Parathyroid adenoma (tissue), 2 donors: ENCODE data around the gene CLSTN3.

Experiments used
- H2AFZ ChIP-seq: fragments of 300-600 bp; sonication (generic); one replicate; pipeline ENCODE4 v1.7.0; 2017; ENCODE audit warnings: antibody characterized with exemption, mild to moderate bottlenecking
- H3K27ac ChIP-seq: fragments of 300-600 bp; sonication (generic); one replicate; pipeline ENCODE4 v1.7.0; 2017
- H3K27me3 ChIP-seq: fragments of 300-600 bp; sonication (generic); one replicate; pipeline ENCODE4 v1.7.0; 2017; ENCODE audit warnings: low read length; ENCODE audit not compliant: control insufficient read depth, insufficient read depth
- H3K36me3 ChIP-seq: fragments of 300-600 bp; sonication (generic); one replicate; pipeline ENCODE4 v1.7.0; 2017; ENCODE audit warnings: low read length; ENCODE audit not compliant: control insufficient read depth, insufficient read depth
- H3K4me1 ChIP-seq: fragments of 300-600 bp; sonication (generic); one replicate; pipeline ENCODE4 v1.7.0; 2017; ENCODE audit warnings: control low read depth
- H3K4me2 ChIP-seq: fragments of 300-600 bp; sonication (generic); one replicate; pipeline ENCODE4 v1.7.0; 2017; ENCODE audit warnings: low read length
- H3K4me3 ChIP-seq: fragments of 300-600 bp; sonication (generic); one replicate; pipeline ENCODE4 v1.7.0; 2017; ENCODE audit warnings: low read depth, low read length
- H3K79me2 ChIP-seq: fragments of 300-600 bp; sonication (generic); one replicate; pipeline ENCODE4 v1.7.0; 2017; ENCODE audit warnings: control low read depth
- H3K9ac ChIP-seq: fragments of 300-600 bp; sonication (generic); one replicate; pipeline ENCODE4 v1.7.0; 2017; ENCODE audit warnings: mild to moderate bottlenecking
- H3K9me3 ChIP-seq: fragments of 300-600 bp; sonication (generic); one replicate; pipeline ENCODE4 v1.7.0; 2017; ENCODE audit warnings: low read length; ENCODE audit not compliant: control insufficient read depth
- TF ChIP-seq, protein P1 (sequence below): fragments of 300-600 bp; sonication (generic); IDR thresholded peaks from one replicate; pipeline ENCODE4 v1.7.0; 2017; ENCODE audit warnings: antibody characterized with exemption, mild to moderate bottlenecking
- donor health status: primary hyperparathyroidism.

CLSTN3 gene

DNA sequence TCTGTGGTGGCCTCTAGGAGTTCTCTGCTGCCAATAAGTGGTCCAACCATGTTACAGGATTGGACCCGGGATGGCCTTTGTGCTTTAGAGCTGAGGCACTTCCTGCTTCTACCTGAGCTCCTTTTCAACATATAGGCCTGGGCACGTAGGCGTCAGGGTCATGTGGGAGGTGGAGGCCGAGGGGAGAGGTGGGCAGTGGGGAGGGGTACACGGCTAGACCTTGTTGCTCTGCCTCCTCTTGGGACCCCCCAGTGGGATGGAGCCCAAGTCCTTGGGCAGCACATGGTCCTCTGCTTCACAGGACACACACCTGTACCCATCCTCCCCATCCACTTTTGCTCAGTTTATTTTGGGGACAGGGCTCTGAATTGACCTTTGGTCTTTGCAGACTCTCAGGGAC is 8.8 kb upstream of the CLSTN3 start:
- Histone ChIP-seq H3K4me2 (no peak overlapping the region), H3K27ac (no peak overlapping the region), H3K36me3 (no peaks in the 10 kb centered on the region), H3K79me2 (no peaks in the 10 kb centered on the region), H3K27me3 (no peaks in the 10 kb centered on the region), H3K9ac (no peak overlapping the region), H3K4me1 (peaks cover 3% of the 10 kb centered on the region), H3K4me3 (no peak overlapping the region), H2AFZ (no peak overlapping the region), H3K9me3 (no peaks in the 10 kb centered on the region)
- TF ChIP-seq, protein P1, sequence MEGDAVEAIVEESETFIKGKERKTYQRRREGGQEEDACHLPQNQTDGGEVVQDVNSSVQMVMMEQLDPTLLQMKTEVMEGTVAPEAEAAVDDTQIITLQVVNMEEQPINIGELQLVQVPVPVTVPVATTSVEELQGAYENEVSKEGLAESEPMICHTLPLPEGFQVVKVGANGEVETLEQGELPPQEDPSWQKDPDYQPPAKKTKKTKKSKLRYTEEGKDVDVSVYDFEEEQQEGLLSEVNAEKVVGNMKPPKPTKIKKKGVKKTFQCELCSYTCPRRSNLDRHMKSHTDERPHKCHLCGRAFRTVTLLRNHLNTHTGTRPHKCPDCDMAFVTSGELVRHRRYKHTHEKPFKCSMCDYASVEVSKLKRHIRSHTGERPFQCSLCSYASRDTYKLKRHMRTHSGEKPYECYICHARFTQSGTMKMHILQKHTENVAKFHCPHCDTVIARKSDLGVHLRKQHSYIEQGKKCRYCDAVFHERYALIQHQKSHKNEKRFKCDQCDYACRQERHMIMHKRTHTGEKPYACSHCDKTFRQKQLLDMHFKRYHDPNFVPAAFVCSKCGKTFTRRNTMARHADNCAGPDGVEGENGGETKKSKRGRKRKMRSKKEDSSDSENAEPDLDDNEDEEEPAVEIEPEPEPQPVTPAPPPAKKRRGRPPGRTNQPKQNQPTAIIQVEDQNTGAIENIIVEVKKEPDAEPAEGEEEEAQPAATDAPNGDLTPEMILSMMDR, result no peak

DNA sequence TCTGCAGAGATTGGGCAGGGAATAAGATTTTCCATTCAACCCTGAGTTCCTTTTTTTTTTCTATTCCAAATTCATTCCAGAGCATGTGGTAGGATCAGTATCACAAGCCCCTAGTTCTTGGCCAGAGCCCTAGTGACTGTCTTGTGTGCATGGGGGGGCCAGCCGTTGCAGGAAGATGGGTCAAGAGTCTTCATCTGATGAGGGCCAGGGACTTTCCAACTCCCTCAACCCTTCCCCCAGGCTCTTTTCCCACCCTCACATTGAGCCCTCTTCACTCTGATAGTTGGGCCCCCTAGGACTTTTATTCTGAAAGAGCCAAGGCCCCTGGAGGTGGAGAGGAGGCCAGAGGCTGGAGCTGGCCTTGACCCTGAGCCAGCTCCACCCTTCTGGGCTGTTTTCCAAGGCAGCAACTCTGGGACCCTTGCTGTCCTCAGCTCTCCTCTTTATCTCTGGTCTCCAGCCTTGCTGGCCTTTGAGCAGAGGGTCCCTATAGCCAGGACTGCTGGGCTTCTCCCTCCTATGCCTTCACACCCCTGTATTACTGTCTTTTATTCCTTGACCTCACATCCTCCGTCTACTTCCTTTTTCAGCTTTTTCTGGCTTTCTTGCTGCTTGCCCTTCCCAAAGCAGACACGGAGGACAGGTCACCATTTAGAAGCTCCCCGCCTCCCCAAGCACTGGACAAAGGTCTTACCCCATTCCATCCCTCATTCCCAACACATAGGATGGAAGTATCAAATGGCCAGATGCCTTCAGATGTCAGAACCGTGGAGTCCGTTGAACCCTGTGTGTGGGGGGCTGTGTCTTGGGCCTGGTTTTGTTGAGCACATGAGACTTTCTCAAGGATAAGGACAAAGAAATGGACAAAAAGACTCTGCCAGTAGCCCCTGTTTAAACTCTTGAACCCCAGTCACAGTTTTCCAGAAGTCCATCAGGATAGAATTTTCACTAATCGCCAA is 7.1 kb upstream of the CLSTN3 start:
- TF ChIP-seq, protein P1, result no peak
- Histone ChIP-seq H3K4me2 (no peak overlapping the region), H2AFZ (peak overlapping the region; percentile 35), H3K4me3 (no peak overlapping the region), H3K9me3 (no peaks in the 10 kb centered on the region), H3K79me2 (no peaks in the 10 kb centered on the region), H3K4me1 (peaks cover 3% of the 10 kb centered on the region), H3K27me3 (no peaks in the 10 kb centered on the region), H3K9ac (no peak overlapping the region), H3K36me3 (no peaks in the 10 kb centered on the region), H3K27ac (peak overlapping the region; percentile 16)

DNA sequence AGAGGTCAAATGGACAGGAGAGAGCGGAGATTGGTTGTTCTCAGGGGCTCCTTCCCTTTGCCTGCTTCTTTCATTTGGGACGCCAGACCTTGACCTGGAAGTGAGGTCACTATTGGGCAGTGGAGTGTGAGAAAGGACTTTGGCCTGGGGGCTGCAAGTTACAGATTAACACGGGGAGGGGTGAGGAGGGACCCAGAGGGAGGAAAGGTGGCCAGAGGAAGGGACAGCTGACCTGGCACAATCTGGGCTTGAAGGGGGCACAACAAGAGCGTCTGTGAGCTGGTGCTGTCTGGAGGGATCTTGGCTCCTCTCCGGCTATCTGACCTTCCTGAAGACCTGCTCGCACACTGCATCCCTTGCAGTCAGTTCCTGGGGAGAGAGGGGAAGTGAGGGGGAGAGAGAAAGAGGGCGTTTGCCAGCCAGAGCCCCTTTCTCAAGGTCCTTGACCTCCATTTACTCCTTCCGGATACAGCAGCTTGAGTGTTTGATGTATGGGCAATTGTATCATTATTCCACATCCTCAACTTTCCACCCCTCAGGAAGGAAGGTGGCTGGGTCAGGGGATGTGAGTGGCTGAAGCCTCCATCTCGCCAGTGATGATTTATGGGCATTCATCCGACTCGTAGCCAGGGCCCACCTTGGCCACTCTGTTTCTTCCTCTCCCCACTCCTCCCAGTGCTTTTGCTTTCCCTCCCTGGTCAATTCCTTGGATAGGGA is 6.2 kb upstream of the CLSTN3 start:
- Histone ChIP-seq H3K4me2 (no peak overlapping the region), H3K79me2 (no peaks in the 10 kb centered on the region), H3K36me3 (no peaks in the 10 kb centered on the region), H3K4me3 (no peak overlapping the region), H3K9me3 (no peaks in the 10 kb centered on the region), H3K4me1 (peaks cover 8% of the 10 kb centered on the region), H3K27me3 (no peaks in the 10 kb centered on the region), H3K27ac (peak overlapping the region; percentile 16), H3K9ac (no peak overlapping the region), H2AFZ (no peak overlapping the region)
- TF ChIP-seq, protein P1, result no peak

DNA sequence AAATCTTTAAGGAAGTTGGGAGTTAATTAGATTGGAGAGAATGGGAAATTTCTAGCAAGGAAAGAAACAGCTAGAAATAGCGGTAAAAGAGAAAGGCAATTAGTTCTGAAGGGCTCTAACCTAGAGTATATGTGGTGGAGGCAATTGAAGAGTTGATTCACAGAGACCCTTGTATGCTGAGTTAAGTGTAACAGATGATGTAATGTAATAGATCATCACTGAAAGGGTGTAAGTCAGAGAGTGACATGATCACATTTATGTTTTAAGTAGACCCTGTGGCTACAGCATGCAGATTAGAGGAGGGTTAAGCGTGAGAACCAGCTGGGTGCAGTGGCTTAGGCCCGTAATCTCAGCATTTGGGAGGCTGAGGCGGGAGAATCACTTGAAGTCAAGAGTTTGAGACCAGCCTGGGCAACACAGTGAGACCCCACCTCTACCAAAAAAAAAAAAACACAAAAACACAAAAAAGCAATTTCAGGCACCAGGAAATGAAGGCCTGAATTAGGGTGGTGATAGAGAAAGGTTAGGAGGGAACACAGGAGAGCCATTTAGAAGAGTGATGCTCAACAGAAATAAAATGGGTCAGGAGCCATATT is 4.4 kb upstream of the CLSTN3 start:
- no peak overlapping the region for H3K4me3 ChIP-seq
- H2AFZ ChIP-seq, result no peak overlapping the region
- no peaks in the 10 kb centered on the region for H3K27me3 ChIP-seq
- H3K36me3 ChIP-seq, result no peaks in the 10 kb centered on the region
- H3K4me1 ChIP-seq, result peaks cover 8% of the 10 kb centered on the region
- H3K9me3 ChIP-seq, result no peaks in the 10 kb centered on the region
- no peaks in the 10 kb centered on the region for H3K79me2 ChIP-seq
- no peak overlapping the region for H3K4me2 ChIP-seq
- TF ChIP-seq, protein P1, result no peak
- no peak overlapping the region for H3K9ac ChIP-seq
- no peak overlapping the region for H3K27ac ChIP-seq
